Placental pericyte (primary cell): ENCODE results near the gene NASP. TPM values are rescaled to one million over a fixed set of nuclear protein-coding genes. Genes with fewer than 3 reads are reported as not detected.

Experiments
- small RNA-seq: library from RNA; depleted of rRNA; stranded (forward); fragments of <200 nt; gene quantifications from one replicate; pipeline ENCODE3, GENCODE V24; 2012; ENCODE audit warnings: low replicate concordance
- total RNA-seq: library from RNA; depleted of rRNA; stranded (reverse); fragments of >200 nt; gene quantifications from 2 replicates; pipeline ENCODE4 v1.2.3, GENCODE V29; 2012

The NASP gene
- 25.4 and 51.8 TPM in 2 replicates for total RNA-seq

GRCh38 chr1:45583666-45584350 is at the start of gene NASP:
Gene NASP (plus strand): TSS chr1:45584041. CDS start chr1:45584147, 106 bp downstream.

GRCh38 chr1:45550401-45551351 is 33.2 kb upstream of the NASP start, which contains the start of gene AKR1A1:
Gene AKR1A1 (plus strand): TSS chr1:45550826. CDS start chr1:45561795, 10,969 bp downstream.

GRCh38 chr1:45623972-45624371 is 40.1 kb downstream of the NASP start, which contains the start of gene CCDC17:
Gene CCDC17 (minus strand): TSS chr1:45624054. CDS start chr1:45623909, 145 bp downstream.

Small RNA genes within 50 kb of the gene (small RNA-seq; reads per million reads assigned to genes)
- not detected for gene AL355480.1
- gene AL355480.2: not detected
- not detected for gene AL355480.3
- not detected for gene AL355480.4

Other genes with a start within 250 kb of the NASP start
- 16.0 and 26.9 TPM in 2 replicates for gene TOE1, start 243.9 kb upstream of the NASP start, total RNA-seq
- gene MUTYH, start 243.6 kb upstream of the NASP start, total RNA-seq: 14.4 and 17.3 TPM in 2 replicates
- gene TESK2, start 92.9 kb upstream of the NASP start, total RNA-seq: 1.8 and 2.1 TPM in 2 replicates
- 3.1 and 6.1 TPM in 2 replicates for gene CCDC163, start 84.0 kb upstream of the NASP start, total RNA-seq
- gene MMACHC, start 83.7 kb upstream of the NASP start, total RNA-seq: 4.4 and 7.3 TPM in 2 replicates
- gene PRDX1, start 62.2 kb upstream of the NASP start, total RNA-seq: 225 and 436 TPM in 2 replicates
- gene AKR1A1, start 33.2 kb upstream of the NASP start, total RNA-seq: 108 and 153 TPM in 2 replicates
- 1.1 and 1.4 TPM in 2 replicates for gene CCDC17, start 40.0 kb downstream of the NASP start, total RNA-seq
- gene GPBP1L1, start 102.5 kb downstream of the NASP start, total RNA-seq: 86.4 and 112 TPM in 2 replicates
- gene TMEM69, start 104.1 kb downstream of the NASP start, total RNA-seq: 19.5 and 21.7 TPM in 2 replicates
- 6.8 and 8.6 TPM in 2 replicates for gene IPP, start 166.6 kb downstream of the NASP start, total RNA-seq
- gene MAST2, start 219.6 kb downstream of the NASP start, total RNA-seq: 19.5 and 38.8 TPM in 2 replicates